GM12878 (cell line): Measurements from ENCODE around the gene OPN1MW2.
"Not testable (repeated sequence)": the region's sequence is repeated elsewhere in the genome, so short reads cannot be mapped to it uniquely, and the experiment has no call there.

ENCODE experiments used
- ASH2L ChIP-seq: fragments of 300-600, 200-600 bp; sonication (generic); IDR thresholded peaks from 2 replicates; pipeline ENCODE4 v1.6.1; 2017; ENCODE audit warnings: low read depth, mild to moderate bottlenecking, borderline replicate concordance
- CHD4 ChIP-seq: fragments of 200-600 bp; sonication (generic); IDR thresholded peaks from 2 replicates; pipeline ENCODE4 v1.6.1; 2016; ENCODE audit warnings: mild to moderate bottlenecking
- EP300 ChIP-seq, 2 experiments: fragments of 150-350 bp in 1 of 2; IDR thresholded peaks; 2 replicates each; pipeline ENCODE4 v1.6.1; 2011 to 2012; ENCODE audit warnings: low read depth in 2 of 2, low read length in 2 of 2, borderline replicate concordance in 1 of 2, improper control_type of control experiment in 1 of 2, inconsistent platforms in 1 of 2; ENCODE audit not compliant: control insufficient read depth in 1 of 2
- HDGF ChIP-seq: fragments of 450-650 bp; IDR thresholded peaks from 2 replicates; pipeline ENCODE4 v1.6.1; 2016; ENCODE audit warnings: antibody characterized with exemption
- JUND ChIP-seq: IDR thresholded peaks from 2 replicates; pipeline ENCODE4 v1.6.1; 2012; ENCODE audit warnings: low read depth, mild to moderate bottlenecking, low read length, improper control_type of control experiment, moderate library complexity
- PAX5 ChIP-seq: IDR thresholded peaks from 2 replicates; pipeline ENCODE4 v1.6.1; 2011; ENCODE audit warnings: low read depth, low read length, borderline replicate concordance
- POLR2A ChIP-seq: IDR thresholded peaks from 2 replicates; pipeline ENCODE4 v1.6.1; 2011; ENCODE audit warnings: low read depth, mild to moderate bottlenecking, low read length
- SIN3A ChIP-seq: IDR thresholded peaks from 2 replicates; pipeline ENCODE4 v1.6.1; 2012; ENCODE audit warnings: low read depth, low read length, improper control_type of control experiment
- TAF1 ChIP-seq: IDR thresholded peaks from 2 replicates; pipeline ENCODE4 v1.6.1; 2011; ENCODE audit warnings: mild to moderate bottlenecking, low read depth, low read length, borderline replicate concordance
- TF ChIP-seq, protein P1 (sequence below): IDR thresholded peaks from 2 replicates; pipeline ENCODE4 v1.6.1; 2011; ENCODE audit warnings: low read depth, low read length, improper control_type of control experiment, borderline replicate concordance
- TF ChIP-seq, protein P2 (sequence below): fragments of 450-650 bp; conservative IDR thresholded peaks from 2 replicates; pipeline ENCODE4 v1.6.1; 2017; ENCODE audit warnings: mild to moderate bottlenecking, moderate library complexity
- TF ChIP-seq, protein P3 (sequence below), 3 experiments: IDR thresholded peaks in 2 of 3; conservative IDR thresholded peaks in 1 of 3; 2 replicates each; pipeline ENCODE4 v1.5.1; 2011; ENCODE audit warnings: low read depth in 3 of 3, low read length in 3 of 3, mild to moderate bottlenecking in 3 of 3, control low read depth in 2 of 3, moderate library complexity in 2 of 3, inconsistent platforms in 1 of 3, mixed read lengths in 1 of 3; ENCODE audit not compliant: control insufficient read depth in 2 of 3, insufficient read depth in 1 of 3; ENCODE audit errors: extremely low read depth in 1 of 3

DNA sequence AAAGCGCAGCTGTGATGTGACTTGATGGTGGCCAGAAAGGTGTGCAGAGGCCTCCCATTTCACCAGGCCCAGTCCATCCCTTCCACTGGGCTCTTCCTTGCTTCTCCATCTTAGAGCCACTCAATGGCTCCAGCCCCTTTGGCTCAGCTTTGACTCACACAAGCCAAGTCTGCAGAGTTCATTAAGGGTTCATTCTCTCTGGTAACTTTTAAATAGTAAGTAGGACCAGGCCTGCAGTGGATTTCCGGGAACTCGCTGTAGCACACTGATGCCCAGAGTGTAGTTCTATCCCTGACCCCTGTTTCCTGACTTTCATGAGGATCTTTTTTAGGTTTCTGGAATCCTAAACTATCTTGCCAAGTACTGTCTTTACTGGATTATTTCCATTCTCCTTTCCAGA, 11.9 kb downstream of the OPN1MW2 start:
- not testable (repeated sequence) for TF ChIP-seq CHD4; TAF1; ASH2L; PAX5; JUND; HDGF; SIN3A; POLR2A; EP300 (IDR thresholded peaks at IDR 0.05; ENCODE audit: borderline replicate concordance in 1 of 2, control insufficient read depth in 1 of 2, low read depth in 2 of 2, low read length in 2 of 2)
- TF ChIP-seq, protein P1, sequence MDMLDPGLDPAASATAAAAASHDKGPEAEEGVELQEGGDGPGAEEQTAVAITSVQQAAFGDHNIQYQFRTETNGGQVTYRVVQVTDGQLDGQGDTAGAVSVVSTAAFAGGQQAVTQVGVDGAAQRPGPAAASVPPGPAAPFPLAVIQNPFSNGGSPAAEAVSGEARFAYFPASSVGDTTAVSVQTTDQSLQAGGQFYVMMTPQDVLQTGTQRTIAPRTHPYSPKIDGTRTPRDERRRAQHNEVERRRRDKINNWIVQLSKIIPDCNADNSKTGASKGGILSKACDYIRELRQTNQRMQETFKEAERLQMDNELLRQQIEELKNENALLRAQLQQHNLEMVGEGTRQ: not testable (repeated sequence)
- TF ChIP-seq, protein P2, sequence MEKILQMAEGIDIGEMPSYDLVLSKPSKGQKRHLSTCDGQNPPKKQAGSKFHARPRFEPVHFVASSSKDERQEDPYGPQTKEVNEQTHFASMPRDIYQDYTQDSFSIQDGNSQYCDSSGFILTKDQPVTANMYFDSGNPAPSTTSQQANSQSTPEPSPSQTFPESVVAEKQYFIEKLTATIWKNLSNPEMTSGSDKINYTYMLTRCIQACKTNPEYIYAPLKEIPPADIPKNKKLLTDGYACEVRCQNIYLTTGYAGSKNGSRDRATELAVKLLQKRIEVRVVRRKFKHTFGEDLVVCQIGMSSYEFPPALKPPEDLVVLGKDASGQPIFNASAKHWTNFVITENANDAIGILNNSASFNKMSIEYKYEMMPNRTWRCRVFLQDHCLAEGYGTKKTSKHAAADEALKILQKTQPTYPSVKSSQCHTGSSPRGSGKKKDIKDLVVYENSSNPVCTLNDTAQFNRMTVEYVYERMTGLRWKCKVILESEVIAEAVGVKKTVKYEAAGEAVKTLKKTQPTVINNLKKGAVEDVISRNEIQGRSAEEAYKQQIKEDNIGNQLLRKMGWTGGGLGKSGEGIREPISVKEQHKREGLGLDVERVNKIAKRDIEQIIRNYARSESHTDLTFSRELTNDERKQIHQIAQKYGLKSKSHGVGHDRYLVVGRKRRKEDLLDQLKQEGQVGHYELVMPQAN: not testable (repeated sequence)
- TF ChIP-seq, protein P3, sequence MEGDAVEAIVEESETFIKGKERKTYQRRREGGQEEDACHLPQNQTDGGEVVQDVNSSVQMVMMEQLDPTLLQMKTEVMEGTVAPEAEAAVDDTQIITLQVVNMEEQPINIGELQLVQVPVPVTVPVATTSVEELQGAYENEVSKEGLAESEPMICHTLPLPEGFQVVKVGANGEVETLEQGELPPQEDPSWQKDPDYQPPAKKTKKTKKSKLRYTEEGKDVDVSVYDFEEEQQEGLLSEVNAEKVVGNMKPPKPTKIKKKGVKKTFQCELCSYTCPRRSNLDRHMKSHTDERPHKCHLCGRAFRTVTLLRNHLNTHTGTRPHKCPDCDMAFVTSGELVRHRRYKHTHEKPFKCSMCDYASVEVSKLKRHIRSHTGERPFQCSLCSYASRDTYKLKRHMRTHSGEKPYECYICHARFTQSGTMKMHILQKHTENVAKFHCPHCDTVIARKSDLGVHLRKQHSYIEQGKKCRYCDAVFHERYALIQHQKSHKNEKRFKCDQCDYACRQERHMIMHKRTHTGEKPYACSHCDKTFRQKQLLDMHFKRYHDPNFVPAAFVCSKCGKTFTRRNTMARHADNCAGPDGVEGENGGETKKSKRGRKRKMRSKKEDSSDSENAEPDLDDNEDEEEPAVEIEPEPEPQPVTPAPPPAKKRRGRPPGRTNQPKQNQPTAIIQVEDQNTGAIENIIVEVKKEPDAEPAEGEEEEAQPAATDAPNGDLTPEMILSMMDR (IDR thresholded peaks at IDR 0.05 in 2 of 3, conservative IDR thresholded peaks at IDR 0.05 in 1 of 3; ENCODE audit: control insufficient read depth in 2 of 3, extremely low read depth in 1 of 3, insufficient read depth in 1 of 3, low read depth in 3 of 3, low read length in 3 of 3): not testable (repeated sequence)
